Panc1 (cell line): ENCODE data around the gene SPRED3. TPM values are rescaled to one million over a fixed set of nuclear protein-coding genes. Genes with fewer than 3 reads are reported as not detected.

Experiments
- ATAC-seq: fragments of 200-7000 bp; cut with Tn5 transposase; 2 replicates; pipeline ENCODE4 v1.9.1; 2020; ENCODE audit warnings: mild to moderate bottlenecking, moderate library complexity
- BruUV-seq: library from RNA; stranded (reverse); fragments of 400-500 nt; replicated peaks from 2 replicates; lab custom pipeline; 2021; lab: Mats Ljungman, UMichigan
- CTCF ChIA-PET: fragments of 300-600 bp; sonication (Branson Sonifier 250); formaldehyde crosslinking; loops from one replicate; lab custom pipeline; 2022; ENCODE audit warnings: antibody characterized with exemption; lab: Charles Lee
- POLR2A ChIA-PET: fragments of 300-600 bp; sonication (Branson Sonifier 250); formaldehyde crosslinking; loops from one replicate; lab custom pipeline; 2022; ENCODE audit warnings: antibody characterized with exemption; lab: Charles Lee
- DNase-seq: peaks from one replicate; pipeline ENCODE4 v3.0.0-alpha.2; 2010; ENCODE audit warnings: low read depth, low spot score
- H3K27ac ChIP-seq: 2 replicates; pipeline ENCODE4 v1.5.1; 2011; ENCODE audit warnings: mild to moderate bottlenecking, low read length, inconsistent platforms
- H3K27me3 ChIP-seq: fragments of 200-500 bp; sonication (Bioruptor generic); 2 replicates; pipeline ENCODE4 v1.6.0; 2014; ENCODE audit warnings: low read length, inconsistent platforms; ENCODE audit not compliant: control insufficient read depth, insufficient read depth
- H3K36me3 ChIP-seq: fragments of 200-500 bp; sonication (Bioruptor generic); 2 replicates; pipeline ENCODE4 v1.5.1; 2014; ENCODE audit warnings: inconsistent platforms, mild to moderate bottlenecking, low read length, moderate library complexity; ENCODE audit not compliant: control insufficient read depth, insufficient read depth
- H3K4me1 ChIP-seq: 2 replicates; pipeline ENCODE4 v1.5.1; 2011; ENCODE audit warnings: inconsistent platforms, mild to moderate bottlenecking, low read length, moderate library complexity; ENCODE audit not compliant: control insufficient read depth, insufficient read depth
- H3K4me3 ChIP-seq, 2 experiments: 2 replicates each; pipeline ENCODE4 v1.5.1; 2011 to 2012; ENCODE audit warnings: low read depth in 2 of 2, low read length in 2 of 2, mild to moderate bottlenecking in 2 of 2, inconsistent platforms in 1 of 2, moderate library complexity in 1 of 2
- H3K9me3 ChIP-seq: fragments of 200-500 bp; sonication (Bioruptor generic); 2 replicates; pipeline ENCODE4 v1.5.1; 2014; ENCODE audit warnings: low read depth, mild to moderate bottlenecking, inconsistent platforms, low read length, moderate library complexity; ENCODE audit not compliant: control insufficient read depth, insufficient read depth
- CTCF ChIP-seq: fragments of 450-650 bp; IDR thresholded peaks from 2 replicates; pipeline ENCODE4 v1.5.1; 2017; ENCODE audit warnings: mild to moderate bottlenecking
- POLR2AphosphoS5 ChIP-seq: IDR thresholded peaks from 2 replicates; pipeline ENCODE4 v1.6.1; 2012; ENCODE audit warnings: mild to moderate bottlenecking, low read depth, low read length, moderate library complexity
- REST ChIP-seq, 2 experiments: IDR thresholded peaks; 2 replicates each; pipeline ENCODE4 v1.6.1; 2011 to 2012; ENCODE audit warnings: low read depth in 2 of 2, control low read depth in 1 of 2, low read length in 1 of 2, mild to moderate bottlenecking in 1 of 2, moderate library complexity in 1 of 2; ENCODE audit not compliant: insufficient read depth in 1 of 2
- SIN3A ChIP-seq: IDR thresholded peaks from 2 replicates; pipeline ENCODE4 v1.6.1; 2012; ENCODE audit warnings: low read depth, mild to moderate bottlenecking, low read length, moderate library complexity, borderline replicate concordance; ENCODE audit not compliant: insufficient read depth
- TCF7L2 ChIP-seq: IDR thresholded peaks from 2 replicates; pipeline ENCODE4 v1.6.1; 2011; ENCODE audit warnings: mild to moderate bottlenecking, low read depth, low read length, inconsistent platforms
- in situ Hi-C: cut with HindIII; loops from 2 replicates; pipeline ENCODE4 v1.10.0; 2016; ENCODE audit warnings: low sequenced_read_pairs, low pct_unique_long_range_greater_than_20kb
- intact Hi-C: fragments of 100-400 bp; cut with micrococcal nuclease; formaldehyde crosslinking; loops from one replicate; pipeline ENCODE4 v1.10.0; 2022; ENCODE audit not compliant: unreplicated experiment
- total RNA-seq: library from RNA; stranded (reverse); gene quantifications from one replicate; pipeline ENCODE4 v1.2.1, GENCODE V29; 2021; ENCODE audit not compliant: unreplicated experiment

SPRED3 gene
- total RNA-seq, 1 experiment from 2014 or later = 3.8 TPM

GRCh38 chr19:38367041-38367440 is 21.5 kb upstream of the SPRED3 start:
- H3K27ac ChIP-seq = no peak overlapping the region
- ATAC-seq = no peak
- no peaks in the 10 kb centered on the region for H3K9me3 ChIP-seq
- no peaks in the 10 kb centered on the region for H3K36me3 ChIP-seq
- intact Hi-C loops = no loop called here
- in situ Hi-C loops = no loop called here
- TF ChIP-seq TCF7L2 = no peak
- TF ChIP-seq REST (IDR thresholded peaks at IDR 0.05; ENCODE audit: insufficient read depth in 1 of 2, low read depth in 2 of 2, low read length in 1 of 2) = no peak
- no peak for TF ChIP-seq CTCF
- TF ChIP-seq POLR2AphosphoS5 = no peak
- TF ChIP-seq SIN3A = no peak
- no peaks in the 10 kb centered on the region for H3K27me3 ChIP-seq
- BruUV-seq = no TSS peak
- H3K4me3 ChIP-seq = no peak overlapping the region
- no peaks in the 10 kb centered on the region for H3K4me1 ChIP-seq
- DNase-seq = no peak
- ChIA-PET POLR2A (interaction anchor here (0.5 kb wide), 1 partner anchor 396 kb away, joined by 5 read pairs; no protein-coding TSS in a partner anchor), CTCF (interaction anchor here (0.6 kb wide), 1 partner anchor 126 kb away, joined by 5 read pairs; no protein-coding TSS in a partner anchor)

GRCh38 chr19:38369584-38369983 is 18.9 kb upstream of the SPRED3 start:
- Histone ChIP-seq H3K4me1 (peaks cover 3% of the 10 kb centered on the region), H3K27me3 (no peaks in the 10 kb centered on the region), H3K9me3 (no peaks in the 10 kb centered on the region), H3K27ac (no peak overlapping the region), H3K36me3 (no peaks in the 10 kb centered on the region), H3K4me3 (no peak overlapping the region)
- DNase-seq (no peak), ATAC-seq (no peak)
- ChIA-PET CTCF (no interaction called here), POLR2A (no interaction called here)
- intact Hi-C loops = no loop called here
- in situ Hi-C loops = no loop called here
- BruUV-seq = no TSS peak
- TF ChIP-seq TCF7L2 = no peak
- TF ChIP-seq SIN3A = no peak
- no peak for TF ChIP-seq REST (IDR thresholded peaks at IDR 0.05; ENCODE audit: insufficient read depth in 1 of 2, low read depth in 2 of 2, low read length in 1 of 2)
- TF ChIP-seq CTCF = no peak
- no peak for TF ChIP-seq POLR2AphosphoS5
